ENCODE measurements around the gene TTLL6.

The TTLL6 gene

GRCh38 chr17:48732688-48733629, 84.1 kb downstream of the TTLL6 start:
- TF ChIP-seq CTCF (IDR thresholded peaks at IDR 0.05; ENCODE audit: low read length) (no peak), EZH2 (IDR thresholded peaks at IDR 0.05; ENCODE audit: borderline replicate concordance, low read length) (no peak)
- Histone ChIP-seq H3K36me3 (ENCODE audit: insufficient read depth, low read length) (no peaks in the 10 kb centered on the region), H3K9me2 (ENCODE audit: low read depth, low read length) (no peaks in the 10 kb centered on the region), H3K9me3 (ENCODE audit: low read length) (no peaks in the 10 kb centered on the region), H3K4me3 (ENCODE audit: low read depth, low read length, poor library complexity, severe bottlenecking) (no peak overlapping the region), H3K4me1 (ENCODE audit: insufficient read depth, low read length, severe bottlenecking) (no peaks in the 10 kb centered on the region), H4K20me1 (ENCODE audit: insufficient read depth, low read length) (no peaks in the 10 kb centered on the region), H3K27ac (ENCODE audit: low read depth, low read length, poor library complexity, severe bottlenecking) (no peak overlapping the region), H2AFZ (ENCODE audit: low read length) (no peak overlapping the region), H3K27me3 (ENCODE audit: insufficient read depth, low read length) (peaks cover 5% of the 10 kb centered on the region; the same call in 1 of the 2 replicates), H3F3A (ENCODE audit: insufficient read depth, low read length) (no peaks in the 10 kb centered on the region), H3K9ac (ENCODE audit: low read length) (no peak overlapping the region), H3K79me2 (ENCODE audit: insufficient read depth, low read length) (no peaks in the 10 kb centered on the region), H3K4me2 (ENCODE audit: low read length) (no peak overlapping the region)

- Histone ChIP-seq H2AFZ (ENCODE audit: low read length) (no peak overlapping the region), H3K27me3 (ENCODE audit: insufficient read depth, low read length) (peaks cover 5% of the 10 kb centered on the region; the same call in 1 of the 2 replicates), H4K20me1 (ENCODE audit: insufficient read depth, low read length) (no peaks in the 10 kb centered on the region), H3K4me2 (ENCODE audit: low read length) (no peak overlapping the region), H3K4me1 (ENCODE audit: insufficient read depth, low read length, severe bottlenecking) (no peaks in the 10 kb centered on the region), H3K4me3 (ENCODE audit: low read depth, low read length, poor library complexity, severe bottlenecking) (no peak overlapping the region), H3F3A (ENCODE audit: insufficient read depth, low read length) (no peaks in the 10 kb centered on the region), H3K79me2 (ENCODE audit: insufficient read depth, low read length) (no peaks in the 10 kb centered on the region), H3K9me3 (ENCODE audit: low read length) (no peaks in the 10 kb centered on the region), H3K36me3 (ENCODE audit: insufficient read depth, low read length) (no peaks in the 10 kb centered on the region), H3K9me2 (ENCODE audit: low read depth, low read length) (no peaks in the 10 kb centered on the region), H3K27ac (ENCODE audit: low read depth, low read length, poor library complexity, severe bottlenecking) (no peak overlapping the region), H3K9ac (ENCODE audit: low read length) (no peak overlapping the region)
- no peak for TF ChIP-seq CTCF (IDR thresholded peaks at IDR 0.05; ENCODE audit: low read length)
- TF ChIP-seq EZH2 (IDR thresholded peaks at IDR 0.05; ENCODE audit: borderline replicate concordance, low read length): no peak
These were observed 85.7 kb downstream of the TTLL6 start for GRCh38 chr17:48731355-48731754.

- Histone ChIP-seq H2AFZ (ENCODE audit: low read length) (no peak overlapping the region), H3K27me3 (ENCODE audit: insufficient read depth, low read length) (peaks cover 5% of the 10 kb centered on the region; the same call in 1 of the 2 replicates), H4K20me1 (ENCODE audit: insufficient read depth, low read length) (no peaks in the 10 kb centered on the region), H3F3A (ENCODE audit: insufficient read depth, low read length) (no peaks in the 10 kb centered on the region), H3K27ac (ENCODE audit: low read depth, low read length, poor library complexity, severe bottlenecking) (no peak overlapping the region), H3K9me2 (ENCODE audit: low read depth, low read length) (no peaks in the 10 kb centered on the region), H3K36me3 (ENCODE audit: insufficient read depth, low read length) (no peaks in the 10 kb centered on the region), H3K9ac (ENCODE audit: low read length) (no peak overlapping the region), H3K79me2 (ENCODE audit: insufficient read depth, low read length) (no peaks in the 10 kb centered on the region), H3K4me3 (ENCODE audit: low read depth, low read length, poor library complexity, severe bottlenecking) (no peak overlapping the region), H3K4me1 (ENCODE audit: insufficient read depth, low read length, severe bottlenecking) (no peaks in the 10 kb centered on the region), H3K4me2 (ENCODE audit: low read length) (no peak overlapping the region), H3K9me3 (ENCODE audit: low read length) (no peaks in the 10 kb centered on the region)
- TF ChIP-seq CTCF (IDR thresholded peaks at IDR 0.05; ENCODE audit: low read length): no peak
- no peak for TF ChIP-seq EZH2 (IDR thresholded peaks at IDR 0.05; ENCODE audit: borderline replicate concordance, low read length)
These were observed 86.8 kb downstream of the TTLL6 start for GRCh38 chr17:48730240-48730550.
